K562 (cell line): Measurements from ENCODE around the gene OR10P1.

Experiments used
- CHD1 ChIP-seq: fragments of 200-600 bp; sonication (generic); IDR thresholded peaks from one replicate; pipeline ENCODE4 v1.6.1; 2012; ENCODE audit warnings: mild to moderate bottlenecking, moderate library complexity, low read length, inconsistent platforms
- GATAD2B ChIP-seq: fragments of 450-650 bp; IDR thresholded peaks from 2 replicates; pipeline ENCODE4 v1.6.1; 2017; ENCODE audit warnings: mild to moderate bottlenecking, borderline replicate concordance
- TF ChIP-seq, protein P1 (sequence below), 3 experiments: IDR thresholded peaks in 2 of 3; conservative IDR thresholded peaks in 1 of 3; 2 replicates each; pipeline ENCODE4 v1.5.1; 2011 to 2012; ENCODE audit warnings: low read length in 3 of 3, mild to moderate bottlenecking in 3 of 3, control low read depth in 2 of 3, improper control_type of control experiment in 1 of 3, inconsistent platforms in 1 of 3, low read depth in 1 of 3, mixed read lengths in 1 of 3, moderate library complexity in 1 of 3; ENCODE audit not compliant: insufficient read depth in 2 of 3

GRCh38 chr12:55610598-55610997 lies 26.1 kb upstream of the OR10P1 start:
- no peak for TF ChIP-seq GATAD2B
- TF ChIP-seq, protein P1, sequence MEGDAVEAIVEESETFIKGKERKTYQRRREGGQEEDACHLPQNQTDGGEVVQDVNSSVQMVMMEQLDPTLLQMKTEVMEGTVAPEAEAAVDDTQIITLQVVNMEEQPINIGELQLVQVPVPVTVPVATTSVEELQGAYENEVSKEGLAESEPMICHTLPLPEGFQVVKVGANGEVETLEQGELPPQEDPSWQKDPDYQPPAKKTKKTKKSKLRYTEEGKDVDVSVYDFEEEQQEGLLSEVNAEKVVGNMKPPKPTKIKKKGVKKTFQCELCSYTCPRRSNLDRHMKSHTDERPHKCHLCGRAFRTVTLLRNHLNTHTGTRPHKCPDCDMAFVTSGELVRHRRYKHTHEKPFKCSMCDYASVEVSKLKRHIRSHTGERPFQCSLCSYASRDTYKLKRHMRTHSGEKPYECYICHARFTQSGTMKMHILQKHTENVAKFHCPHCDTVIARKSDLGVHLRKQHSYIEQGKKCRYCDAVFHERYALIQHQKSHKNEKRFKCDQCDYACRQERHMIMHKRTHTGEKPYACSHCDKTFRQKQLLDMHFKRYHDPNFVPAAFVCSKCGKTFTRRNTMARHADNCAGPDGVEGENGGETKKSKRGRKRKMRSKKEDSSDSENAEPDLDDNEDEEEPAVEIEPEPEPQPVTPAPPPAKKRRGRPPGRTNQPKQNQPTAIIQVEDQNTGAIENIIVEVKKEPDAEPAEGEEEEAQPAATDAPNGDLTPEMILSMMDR (IDR thresholded peaks at IDR 0.05 in 2 of 3, conservative IDR thresholded peaks at IDR 0.05 in 1 of 3; ENCODE audit: insufficient read depth in 2 of 3, low read depth in 1 of 3, low read length in 3 of 3): no peak
- no peak for TF ChIP-seq CHD1
